Measurements from ENCODE around the gene TRIM26.

TRIM26 gene

DNA sequence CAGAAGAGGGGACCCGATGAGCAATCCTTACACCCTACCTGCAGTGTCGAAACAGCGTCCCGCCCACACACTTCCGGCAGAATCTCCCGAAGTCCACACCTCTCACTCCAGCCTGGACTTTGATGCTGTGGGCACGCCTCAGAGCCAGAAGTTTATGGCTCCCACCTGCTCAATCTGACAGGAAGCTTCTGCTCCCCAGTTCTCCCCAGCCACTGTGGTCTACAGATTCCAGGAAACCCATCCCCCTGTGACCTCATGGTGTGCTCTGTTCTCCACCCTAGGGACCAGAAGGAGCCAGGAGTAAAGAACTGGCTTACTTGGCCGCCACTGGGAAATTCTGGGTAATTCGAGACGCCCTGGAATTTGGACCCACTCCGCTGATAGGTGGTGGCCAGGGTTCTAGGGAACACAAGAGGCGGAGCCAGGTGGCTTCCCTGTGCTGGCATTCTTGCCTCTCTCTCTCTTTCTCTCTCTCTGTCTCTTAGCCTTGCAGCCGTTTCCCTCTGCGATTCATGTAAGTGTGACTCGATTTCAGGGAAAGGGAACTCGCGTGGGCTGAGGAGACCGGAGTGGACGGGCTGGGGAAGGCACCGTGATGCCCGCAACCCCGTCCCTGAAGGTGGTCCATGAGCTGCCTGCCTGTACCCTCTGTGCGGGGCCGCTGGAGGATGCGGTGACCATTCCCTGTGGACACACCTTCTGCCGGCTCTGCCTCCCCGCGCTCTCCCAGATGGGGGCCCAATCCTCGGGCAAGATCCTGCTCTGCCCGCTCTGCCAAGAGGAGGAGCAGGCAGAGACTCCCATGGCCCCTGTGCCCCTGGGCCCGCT lies 49.9 kb downstream of the TRIM26 start, which contains the start of gene TRIM15:
TRIM15 (plus strand) TSS at position 457 of the 828 bp plus-strand sequence; CDS start at position 596, 139 bp downstream.
- no peak for DNase-seq (ENCODE audit: low read depth)
- H3K4me3 ChIP-seq (ENCODE audit: low read depth, low read length) = no peak within 1 kb of the TSS

DNA sequence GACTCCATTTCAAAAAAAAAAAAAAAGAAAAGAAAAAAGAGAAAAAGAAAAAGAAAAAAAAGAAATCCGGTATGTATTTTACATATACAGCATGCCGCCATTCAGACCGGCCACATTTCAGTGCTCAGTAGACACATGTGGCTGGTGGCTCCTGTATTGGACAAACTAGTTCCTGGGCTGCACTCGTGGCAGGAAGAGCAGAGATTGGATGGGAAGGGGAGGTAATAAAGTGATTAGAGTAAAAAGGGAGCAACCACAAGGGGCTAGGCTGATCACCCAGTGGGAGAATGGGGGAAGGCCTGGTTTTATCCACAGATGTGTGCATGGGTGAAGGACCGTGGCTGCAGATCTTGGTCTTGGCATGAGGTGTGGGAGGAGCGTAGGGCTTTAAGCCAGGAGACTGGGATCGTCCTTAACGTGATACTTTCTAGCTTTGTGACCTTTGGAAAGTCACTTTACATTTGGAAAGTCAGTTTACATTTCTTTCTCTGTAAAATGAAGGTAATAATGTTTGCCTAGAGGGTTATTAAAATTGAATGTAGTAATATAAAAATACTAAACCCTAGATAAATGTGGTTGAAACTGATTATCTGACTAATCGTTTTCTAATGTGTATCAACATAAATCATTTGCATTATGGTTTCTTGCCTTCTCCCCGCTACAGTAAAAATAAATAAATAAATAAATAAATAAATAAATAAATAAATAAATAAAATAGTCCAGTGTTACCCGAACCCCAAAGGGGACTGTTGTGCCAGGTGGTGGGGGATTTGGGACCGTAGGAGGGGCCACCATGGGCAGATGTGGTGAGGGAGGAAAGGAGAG lies 50.7 kb downstream of the TRIM26 start:
- TF ChIP-seq MYC (IDR thresholded peaks at IDR 0.05; ENCODE audit: low read depth, low read length) = no peak
- no peak for TF ChIP-seq POLR2A (IDR thresholded peaks at IDR 0.05; ENCODE audit: extremely low read depth, insufficient read length)
- TF ChIP-seq, protein P1, sequence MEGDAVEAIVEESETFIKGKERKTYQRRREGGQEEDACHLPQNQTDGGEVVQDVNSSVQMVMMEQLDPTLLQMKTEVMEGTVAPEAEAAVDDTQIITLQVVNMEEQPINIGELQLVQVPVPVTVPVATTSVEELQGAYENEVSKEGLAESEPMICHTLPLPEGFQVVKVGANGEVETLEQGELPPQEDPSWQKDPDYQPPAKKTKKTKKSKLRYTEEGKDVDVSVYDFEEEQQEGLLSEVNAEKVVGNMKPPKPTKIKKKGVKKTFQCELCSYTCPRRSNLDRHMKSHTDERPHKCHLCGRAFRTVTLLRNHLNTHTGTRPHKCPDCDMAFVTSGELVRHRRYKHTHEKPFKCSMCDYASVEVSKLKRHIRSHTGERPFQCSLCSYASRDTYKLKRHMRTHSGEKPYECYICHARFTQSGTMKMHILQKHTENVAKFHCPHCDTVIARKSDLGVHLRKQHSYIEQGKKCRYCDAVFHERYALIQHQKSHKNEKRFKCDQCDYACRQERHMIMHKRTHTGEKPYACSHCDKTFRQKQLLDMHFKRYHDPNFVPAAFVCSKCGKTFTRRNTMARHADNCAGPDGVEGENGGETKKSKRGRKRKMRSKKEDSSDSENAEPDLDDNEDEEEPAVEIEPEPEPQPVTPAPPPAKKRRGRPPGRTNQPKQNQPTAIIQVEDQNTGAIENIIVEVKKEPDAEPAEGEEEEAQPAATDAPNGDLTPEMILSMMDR (IDR thresholded peaks at IDR 0.05; ENCODE audit: low read depth, low read length) = no peak
- no peak for DNase-seq (ENCODE audit: low read depth)
- no peak overlapping the region for H3K4me3 ChIP-seq (ENCODE audit: low read depth, low read length)

More for the DNA sequence above, 49.9 kb downstream of the TRIM26 start, which contains the start of gene TRIM15:
- TF ChIP-seq, protein P1 (IDR thresholded peaks at IDR 0.05; ENCODE audit: low read depth, low read length) = no peak
- TF ChIP-seq POLR2A (IDR thresholded peaks at IDR 0.05; ENCODE audit: extremely low read depth, insufficient read length) = no peak
- TF ChIP-seq, protein P2, sequence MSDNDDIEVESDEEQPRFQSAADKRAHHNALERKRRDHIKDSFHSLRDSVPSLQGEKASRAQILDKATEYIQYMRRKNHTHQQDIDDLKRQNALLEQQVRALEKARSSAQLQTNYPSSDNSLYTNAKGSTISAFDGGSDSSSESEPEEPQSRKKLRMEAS (IDR thresholded peaks at IDR 0.05; ENCODE audit: low read depth, low read length) = no peak
- TF ChIP-seq MYC (IDR thresholded peaks at IDR 0.05; ENCODE audit: low read depth, low read length) = no peak

DNA sequence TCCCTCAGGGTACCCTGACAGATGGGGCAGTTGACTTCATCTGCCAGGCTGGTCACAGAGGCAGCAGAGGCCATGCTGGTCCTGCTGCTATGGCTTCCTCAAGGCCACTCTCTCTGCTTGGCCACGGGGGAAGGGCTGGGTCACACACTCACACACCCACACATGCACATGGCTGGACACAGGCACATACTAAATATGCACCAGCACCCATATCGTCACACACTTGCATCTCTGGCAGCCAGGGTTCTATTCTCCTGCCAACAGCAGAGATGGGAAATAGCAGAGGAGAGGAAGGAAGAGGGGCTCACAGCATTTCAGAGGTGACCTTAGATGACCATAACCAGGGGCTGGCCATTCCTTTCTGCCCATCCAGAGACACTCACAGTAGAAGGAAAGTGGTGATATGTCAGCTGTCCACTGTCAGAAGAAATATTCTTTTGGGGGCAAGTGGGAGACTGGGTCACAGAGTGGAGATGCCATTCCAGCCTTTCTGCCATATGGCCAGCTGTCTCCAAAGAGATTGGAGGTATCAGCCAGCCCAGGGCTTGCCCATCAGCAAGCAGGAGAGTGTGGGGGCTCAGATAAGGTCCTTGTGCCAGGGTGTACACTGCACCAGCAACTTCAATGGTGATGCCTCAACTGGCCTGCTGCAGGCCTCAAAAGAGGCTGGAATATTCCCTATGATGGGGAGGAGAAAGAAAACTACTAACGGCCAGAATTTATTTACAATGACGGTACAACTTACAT lies 52.2 kb downstream of the TRIM26 start, which contains the start of gene TRIM10:
TRIM10 (minus strand) TSS at position 427 of the 747 bp plus-strand sequence; CDS start at position 74, 353 bp downstream.
- no peak for DNase-seq (ENCODE audit: low read depth)
- TF ChIP-seq, protein P1 (IDR thresholded peaks at IDR 0.05; ENCODE audit: low read depth, low read length) = no peak
- TF ChIP-seq POLR2A (IDR thresholded peaks at IDR 0.05; ENCODE audit: extremely low read depth, insufficient read length) (no peak), MYC (IDR thresholded peaks at IDR 0.05; ENCODE audit: low read depth, low read length) (no peak)
- TF ChIP-seq, protein P2 (IDR thresholded peaks at IDR 0.05; ENCODE audit: low read depth, low read length) = no peak
- no peak within 1 kb of the TSS for H3K4me3 ChIP-seq (ENCODE audit: low read depth, low read length)

DNA sequence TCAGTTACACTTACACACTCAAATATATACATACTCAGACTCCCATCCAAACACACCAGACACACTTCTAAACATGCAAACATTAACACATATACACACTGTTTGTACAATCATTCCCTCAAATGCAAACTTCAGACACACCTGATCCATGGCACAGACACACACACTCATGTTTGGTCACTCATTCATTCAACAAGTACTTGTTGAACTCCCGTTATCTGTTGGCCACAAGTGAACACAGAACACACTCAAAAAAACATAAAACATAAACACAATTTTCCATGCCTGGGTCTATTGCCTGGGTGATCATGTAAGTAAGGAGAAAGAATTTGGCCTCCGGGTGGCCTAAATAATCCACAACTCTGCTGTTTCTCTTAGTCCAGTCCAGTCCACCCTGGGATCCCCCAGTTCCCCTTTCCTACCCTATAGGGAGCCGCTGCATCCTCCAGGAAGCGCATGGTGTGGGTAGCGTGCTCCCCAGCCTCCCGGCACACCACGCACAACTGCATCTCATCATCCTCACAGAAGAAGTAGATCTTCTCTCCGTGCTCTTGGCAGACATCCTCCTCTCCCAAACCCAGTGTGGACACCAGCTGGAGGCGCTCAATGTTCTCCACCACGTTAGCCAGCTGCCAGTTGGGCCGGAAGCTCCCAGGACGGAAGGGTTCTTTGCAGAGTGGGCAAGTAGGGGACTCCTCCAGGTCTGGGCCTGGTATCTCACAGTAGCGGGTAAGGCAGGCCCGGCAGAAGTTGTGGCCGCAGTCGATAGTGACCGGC lies 53.0 kb downstream of the TRIM26 start:
- no peak for TF ChIP-seq MYC (IDR thresholded peaks at IDR 0.05; ENCODE audit: low read depth, low read length)
- TF ChIP-seq, protein P2 (IDR thresholded peaks at IDR 0.05; ENCODE audit: low read depth, low read length) = no peak
- no peak for TF ChIP-seq POLR2A (IDR thresholded peaks at IDR 0.05; ENCODE audit: extremely low read depth, insufficient read length)
- TF ChIP-seq, protein P1 (IDR thresholded peaks at IDR 0.05; ENCODE audit: low read depth, low read length) = no peak
- no peak overlapping the region for H3K4me3 ChIP-seq (ENCODE audit: low read depth, low read length)
- no peak for DNase-seq (ENCODE audit: low read depth)
